ENCODE results near the gene GOLGA8K.
"Not testable (repeated sequence)": the region's sequence is repeated elsewhere in the genome, so short reads cannot be mapped to it uniquely, and the experiment has no call there.

GOLGA8K gene

GRCh38 chr15:32350563-32351220 is 52.4 kb downstream of the GOLGA8K start:
- not testable (repeated sequence) for DNase-seq

- not testable (repeated sequence) for DNase-seq
Measured at GRCh38 chr15:32347037-32347436, 56.1 kb downstream of the GOLGA8K start.

- DNase-seq, result not testable (repeated sequence)
Measured at GRCh38 chr15:32345978-32346547, 57.0 kb downstream of the GOLGA8K start.

GRCh38 chr15:32343921-32344320 is 59.2 kb downstream of the GOLGA8K start:
- not testable (repeated sequence) for DNase-seq

Measured in NCI-H1092 (cell line).